AG10803 (cell line): Measurements from ENCODE around the gene PCYT1A.
A peak's percentile ranks its signal among the peaks of the same experiment; 100 is the strongest.

Experiments used
- DNase-seq: peaks from one replicate; pipeline ENCODE4 v3.0.0; 2010; ENCODE audit warnings: low read depth
- H3K4me3 ChIP-seq: 2 replicates; pipeline ENCODE4 v1.5.1; 2011; ENCODE audit warnings: mild to moderate bottlenecking, low read length, control low read depth
- CTCF ChIP-seq: conservative IDR thresholded peaks from 2 replicates; pipeline ENCODE4 v1.5.1; 2011; ENCODE audit warnings: mild to moderate bottlenecking, low read length, control low read depth, inconsistent platforms

Gene PCYT1A

GRCh38 chr3:196236223-196236622, 51.3 kb downstream of the PCYT1A start:
- no peak for TF ChIP-seq CTCF
- no peak overlapping the region for H3K4me3 ChIP-seq
- peak; percentile 47 for DNase-seq

- peak; percentile 74 for DNase-seq
- TF ChIP-seq CTCF = no peak
Observed at GRCh38 chr3:196235452-196236122, 51.9 kb downstream of the PCYT1A start.

GRCh38 chr3:196232882-196233251, 54.7 kb downstream of the PCYT1A start:
- TF ChIP-seq CTCF = no peak
- no peak for DNase-seq
- H3K4me3 ChIP-seq = no peak overlapping the region

More at GRCh38 chr3:196235452-196236122, 51.9 kb downstream of the PCYT1A start:
- no peak overlapping the region for H3K4me3 ChIP-seq

DNA sequence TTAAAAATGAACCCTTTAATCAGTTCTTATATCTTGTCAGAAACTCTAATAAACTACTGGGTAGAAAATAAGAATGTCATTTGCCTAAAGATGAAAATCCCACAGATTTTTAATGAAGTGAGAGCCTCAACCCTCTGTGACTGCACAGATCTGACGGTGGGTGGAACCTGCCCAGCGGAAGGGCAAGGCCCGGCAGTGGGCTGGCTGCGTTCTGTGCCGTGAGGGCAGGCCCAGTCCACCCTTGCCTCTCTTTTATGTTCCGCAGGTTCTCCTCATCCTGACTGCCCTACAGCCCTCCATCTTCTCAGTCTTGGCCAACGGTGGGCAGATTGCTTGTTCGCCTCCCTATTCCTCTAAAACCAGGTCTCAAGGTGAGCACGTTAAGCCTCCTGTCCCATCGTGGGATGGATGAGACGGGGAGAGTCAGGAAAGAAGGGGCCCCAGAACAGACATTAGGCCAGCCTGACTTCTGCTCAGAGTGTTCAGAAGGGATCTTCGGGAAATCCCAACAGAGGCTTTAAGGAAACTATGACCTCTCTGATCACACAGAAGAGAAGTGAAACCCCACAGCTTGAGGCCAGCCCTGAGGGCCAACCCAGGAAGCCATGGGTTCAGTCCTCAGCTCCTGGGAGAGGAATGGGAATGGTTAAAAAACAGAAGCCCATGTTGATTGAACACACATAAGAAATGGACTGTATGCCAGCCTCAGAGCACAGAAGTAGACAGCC, 55.2 kb downstream of the PCYT1A start:
- no peak for DNase-seq
- H3K4me3 ChIP-seq = no peak overlapping the region
- no peak for TF ChIP-seq CTCF

DNA sequence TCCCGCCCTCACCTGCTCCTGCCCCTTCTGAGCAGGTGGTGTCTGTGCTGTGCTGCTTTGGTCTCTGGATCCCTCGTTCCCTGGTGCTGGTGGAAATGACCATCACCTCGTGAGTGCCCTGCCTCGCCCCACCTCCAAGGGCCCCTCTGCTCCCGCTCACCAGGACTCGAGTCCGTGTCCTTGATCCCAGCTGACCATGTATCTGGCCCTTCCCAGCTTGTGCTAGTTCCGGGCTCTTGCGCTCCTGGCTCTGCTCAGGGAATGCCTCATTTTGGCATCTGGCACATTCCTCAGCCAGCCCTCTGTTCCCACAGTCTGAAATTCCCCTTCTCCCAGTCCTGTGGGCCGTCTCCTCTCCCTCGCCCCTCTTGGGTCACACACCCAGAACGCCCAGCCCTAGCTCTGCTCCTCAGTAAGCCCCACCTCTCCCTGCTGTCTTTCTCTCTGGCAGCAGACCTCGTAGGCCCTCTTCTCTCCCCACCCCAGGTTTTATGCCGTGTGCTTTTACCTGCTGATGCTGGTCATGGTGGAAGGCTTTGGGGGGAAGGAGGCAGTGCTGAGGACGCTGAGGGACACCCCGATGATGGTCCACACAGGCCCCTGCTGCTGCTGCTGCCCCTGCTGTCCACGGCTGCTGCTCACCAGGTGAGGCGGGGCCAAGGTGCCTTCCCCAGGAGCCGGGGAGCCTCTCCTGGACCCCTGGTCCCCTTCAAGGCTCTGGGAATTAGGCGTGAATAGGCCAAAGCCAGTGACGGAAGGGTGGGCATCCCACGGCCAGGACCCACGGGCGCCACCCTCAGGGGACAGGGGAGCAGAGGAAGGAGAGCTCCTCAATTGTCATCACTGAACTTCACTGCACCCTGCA, 59.7 kb downstream of the PCYT1A start:
- TF ChIP-seq CTCF = no peak
- peak; percentile 67 for DNase-seq
- H3K4me3 ChIP-seq = no peak overlapping the region

DNA sequence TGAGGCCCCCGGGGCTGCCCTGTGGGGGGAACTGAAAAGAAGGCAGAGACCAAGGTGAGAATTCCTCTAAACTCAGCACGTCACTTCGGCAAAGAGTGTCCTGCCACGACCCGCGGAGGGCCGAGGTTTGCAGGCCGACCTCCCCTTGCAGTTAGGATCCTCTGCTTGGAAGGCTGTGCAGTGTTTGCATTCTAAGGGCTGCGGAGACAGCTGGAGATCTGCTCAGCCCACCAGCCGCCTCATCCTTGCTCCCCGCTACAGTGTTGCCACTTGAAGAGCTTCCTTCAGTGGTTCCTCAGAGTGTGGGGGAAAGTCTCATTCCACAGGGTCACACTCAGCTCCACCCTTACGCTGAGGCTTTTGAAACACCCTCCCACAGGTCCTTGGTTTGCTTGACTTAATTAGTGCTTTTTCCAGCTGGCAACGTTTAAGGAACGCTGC, 60.4 kb downstream of the PCYT1A start:
- DNase-seq = peak; percentile 11
- TF ChIP-seq CTCF = no peak
- no peak overlapping the region for H3K4me3 ChIP-seq
